Neural cell (in vitro differentiated cells): ENCODE measurements around the gene MRPL1. TPM values are rescaled to one million over a fixed set of nuclear protein-coding genes. Genes with fewer than 3 reads are reported as not detected.

ENCODE experiments used
- H2AFZ ChIP-seq: fragments of 200-600, 300-800 bp; sonication (generic), shearing (Covaris generic); 2 replicates; pipeline ENCODE4 v1.6.0; 2014; ENCODE audit warnings: low read depth, mild to moderate bottlenecking, antibody characterized with exemption, low read length, moderate library complexity
- H3F3A ChIP-seq: fragments of 200-600 bp; shearing (Covaris generic); 2 replicates; pipeline ENCODE4 v1.6.1; 2016; ENCODE audit warnings: mild to moderate bottlenecking, moderate library complexity, mixed read lengths, antibody characterized with exemption, low read length; ENCODE audit not compliant: insufficient read depth, poor library complexity, severe bottlenecking
- H3K27ac ChIP-seq: fragments of 200-600, 300-800 bp; sonication (generic), shearing (Covaris generic); 2 replicates; pipeline ENCODE4 v1.5.1; 2014; ENCODE audit warnings: mild to moderate bottlenecking, low read length, moderate library complexity
- H3K27me3 ChIP-seq: fragments of 300-800, 200-600 bp; sonication (generic), shearing (Covaris generic); 2 replicates; pipeline ENCODE4 v1.6.0; 2014; ENCODE audit warnings: mild to moderate bottlenecking, low read depth, low read length, moderate library complexity; ENCODE audit not compliant: insufficient read depth
- H3K36me3 ChIP-seq: fragments of 300-800, 200-600 bp; sonication (generic), shearing (Covaris generic); 2 replicates; pipeline ENCODE4 v1.5.1; 2014; ENCODE audit warnings: mild to moderate bottlenecking, antibody characterized with exemption, low read length, moderate library complexity; ENCODE audit not compliant: insufficient read depth
- H3K4me2 ChIP-seq: fragments of 300-800, 200-600 bp; sonication (generic), shearing (Covaris generic); 2 replicates; pipeline ENCODE4 v1.6.0; 2014; ENCODE audit warnings: mild to moderate bottlenecking, low read length
- H3K4me3 ChIP-seq: fragments of 300-800, 200-600 bp; sonication (generic), shearing (Covaris generic); 2 replicates; pipeline ENCODE4 v1.5.1; 2014; ENCODE audit warnings: mild to moderate bottlenecking, low read length, moderate library complexity
- H3K79me2 ChIP-seq: fragments of 200-600 bp; shearing (Covaris generic); replicated peaks from 2 replicates; pipeline ENCODE4 v1.6.0; 2014; ENCODE audit warnings: mild to moderate bottlenecking, low read length, moderate library complexity; ENCODE audit not compliant: insufficient read depth
- H3K9ac ChIP-seq: fragments of 300-800, 200-600 bp; sonication (generic), shearing (Covaris generic); 2 replicates; pipeline ENCODE4 v1.6.1; 2016; ENCODE audit warnings: mild to moderate bottlenecking, low read length, mixed read lengths
- H3K9me2 ChIP-seq: fragments of 200-600 bp; shearing (Covaris generic); 2 replicates; pipeline ENCODE4 v1.6.1; 2016; ENCODE audit warnings: mild to moderate bottlenecking, low read length, mixed read lengths; ENCODE audit not compliant: insufficient read depth
- H3K9me3 ChIP-seq: fragments of 200-600, 300-800 bp; sonication (generic), shearing (Covaris generic); 2 replicates; pipeline ENCODE4 v1.6.1; 2016; ENCODE audit warnings: mild to moderate bottlenecking, mixed run types, low read length, moderate library complexity, mixed read lengths
- H4K20me1 ChIP-seq: fragments of 200-600 bp; shearing (Covaris generic); 2 replicates; pipeline ENCODE4 v1.6.1; 2016; ENCODE audit warnings: mild to moderate bottlenecking, mixed run types; ENCODE audit not compliant: insufficient read depth
- EP300 ChIP-seq: fragments of 450-650 bp; conservative IDR thresholded peaks from 2 replicates; pipeline ENCODE4 v1.6.1; 2014; ENCODE audit warnings: antibody characterized with exemption, mild to moderate bottlenecking, moderate library complexity; ENCODE audit not compliant: poor library complexity, severe bottlenecking
- EZH2 ChIP-seq: fragments of 200-600, 300-800 bp; shearing (Covaris generic), sonication (generic); IDR thresholded peaks from 2 replicates; pipeline ENCODE4 v1.6.1; 2014; ENCODE audit warnings: antibody characterized with exemption, low read length, borderline replicate concordance, mild to moderate bottlenecking; ENCODE audit not compliant: insufficient read depth, poor library complexity, severe bottlenecking
- MXI1 ChIP-seq: fragments of 450-650 bp; conservative IDR thresholded peaks from 2 replicates; pipeline ENCODE4 v1.6.1; 2014; ENCODE audit warnings: antibody characterized with exemption, mild to moderate bottlenecking; ENCODE audit not compliant: poor library complexity, severe bottlenecking
- POLR2AphosphoS5 ChIP-seq: IDR thresholded peaks from 2 replicates; pipeline ENCODE4 v1.6.1; 2012
- RAD21 ChIP-seq: fragments of 450-650 bp; conservative IDR thresholded peaks from 2 replicates; pipeline ENCODE4 v1.6.1; 2014; ENCODE audit warnings: antibody characterized with exemption, mild to moderate bottlenecking, moderate library complexity
- SMC3 ChIP-seq: fragments of 450-650 bp; conservative IDR thresholded peaks from 2 replicates; pipeline ENCODE4 v1.6.1; 2014; ENCODE audit warnings: antibody characterized with exemption, mild to moderate bottlenecking, moderate library complexity; ENCODE audit not compliant: poor library complexity
- TAF1 ChIP-seq: IDR thresholded peaks from 2 replicates; pipeline ENCODE4 v1.6.1; 2012; ENCODE audit warnings: low read depth
- polyA plus RNA-seq: library from polyadenylated mRNA; depleted of rRNA; stranded (reverse); fragments of >200 nt; gene quantifications from 2 replicates; pipeline ENCODE4 v1.2.3, GENCODE V29; 2014
- TF ChIP-seq, protein P1 (sequence below): fragments of 450-650 bp; IDR thresholded peaks from 2 replicates; pipeline ENCODE4 v1.5.1; 2014; ENCODE audit warnings: antibody characterized with exemption, mild to moderate bottlenecking, moderate library complexity; ENCODE audit not compliant: poor library complexity, severe bottlenecking
- TF ChIP-seq, protein P2 (sequence below): IDR thresholded peaks from 2 replicates; pipeline ENCODE4 v1.6.1; 2012; ENCODE audit warnings: borderline replicate concordance

The MRPL1 gene
- polyA plus RNA-seq, 1 donor from 2014 or later, result 41.9 TPM

DNA sequence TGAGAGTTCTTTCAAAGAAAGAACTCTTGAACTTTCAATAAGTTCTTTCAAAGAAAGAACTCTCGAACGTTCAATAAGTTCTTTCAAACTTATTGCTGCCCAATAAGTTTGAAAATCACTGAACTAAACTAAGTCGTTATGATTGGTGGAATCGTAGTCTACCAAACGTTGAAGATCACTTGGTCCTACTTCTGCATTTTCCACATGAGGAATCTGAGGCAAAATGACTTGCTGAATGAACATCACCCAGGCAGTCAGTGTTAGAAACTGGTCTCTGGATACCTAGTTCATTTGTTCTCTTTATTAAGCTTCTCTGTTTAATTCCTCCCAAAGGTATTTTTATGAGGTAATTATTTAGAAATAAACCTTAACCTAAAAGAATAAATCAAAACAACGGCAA, 36.4 kb upstream of the MRPL1 start:
- Histone ChIP-seq H3K27me3 (no peaks in the 10 kb centered on the region), H3F3A (no peaks in the 10 kb centered on the region), H3K9me2 (no peaks in the 10 kb centered on the region), H3K27ac (no peak overlapping the region), H3K4me3 (no peak overlapping the region), H2AFZ (no peak overlapping the region), H3K9ac (no peak overlapping the region), H3K79me2 (no peaks in the 10 kb centered on the region), H4K20me1 (no peaks in the 10 kb centered on the region), H3K4me2 (no peak overlapping the region), H3K9me3 (no peaks in the 10 kb centered on the region), H3K36me3 (no peaks in the 10 kb centered on the region)
- TF ChIP-seq EZH2, result no peak
- no peak for TF ChIP-seq EP300
- TF ChIP-seq POLR2AphosphoS5, result no peak
- TF ChIP-seq TAF1, result no peak
- TF ChIP-seq SMC3, result no peak
- TF ChIP-seq RAD21, result no peak
- TF ChIP-seq, protein P1, sequence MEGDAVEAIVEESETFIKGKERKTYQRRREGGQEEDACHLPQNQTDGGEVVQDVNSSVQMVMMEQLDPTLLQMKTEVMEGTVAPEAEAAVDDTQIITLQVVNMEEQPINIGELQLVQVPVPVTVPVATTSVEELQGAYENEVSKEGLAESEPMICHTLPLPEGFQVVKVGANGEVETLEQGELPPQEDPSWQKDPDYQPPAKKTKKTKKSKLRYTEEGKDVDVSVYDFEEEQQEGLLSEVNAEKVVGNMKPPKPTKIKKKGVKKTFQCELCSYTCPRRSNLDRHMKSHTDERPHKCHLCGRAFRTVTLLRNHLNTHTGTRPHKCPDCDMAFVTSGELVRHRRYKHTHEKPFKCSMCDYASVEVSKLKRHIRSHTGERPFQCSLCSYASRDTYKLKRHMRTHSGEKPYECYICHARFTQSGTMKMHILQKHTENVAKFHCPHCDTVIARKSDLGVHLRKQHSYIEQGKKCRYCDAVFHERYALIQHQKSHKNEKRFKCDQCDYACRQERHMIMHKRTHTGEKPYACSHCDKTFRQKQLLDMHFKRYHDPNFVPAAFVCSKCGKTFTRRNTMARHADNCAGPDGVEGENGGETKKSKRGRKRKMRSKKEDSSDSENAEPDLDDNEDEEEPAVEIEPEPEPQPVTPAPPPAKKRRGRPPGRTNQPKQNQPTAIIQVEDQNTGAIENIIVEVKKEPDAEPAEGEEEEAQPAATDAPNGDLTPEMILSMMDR, result no peak
- TF ChIP-seq MXI1, result no peak
- TF ChIP-seq, protein P2, sequence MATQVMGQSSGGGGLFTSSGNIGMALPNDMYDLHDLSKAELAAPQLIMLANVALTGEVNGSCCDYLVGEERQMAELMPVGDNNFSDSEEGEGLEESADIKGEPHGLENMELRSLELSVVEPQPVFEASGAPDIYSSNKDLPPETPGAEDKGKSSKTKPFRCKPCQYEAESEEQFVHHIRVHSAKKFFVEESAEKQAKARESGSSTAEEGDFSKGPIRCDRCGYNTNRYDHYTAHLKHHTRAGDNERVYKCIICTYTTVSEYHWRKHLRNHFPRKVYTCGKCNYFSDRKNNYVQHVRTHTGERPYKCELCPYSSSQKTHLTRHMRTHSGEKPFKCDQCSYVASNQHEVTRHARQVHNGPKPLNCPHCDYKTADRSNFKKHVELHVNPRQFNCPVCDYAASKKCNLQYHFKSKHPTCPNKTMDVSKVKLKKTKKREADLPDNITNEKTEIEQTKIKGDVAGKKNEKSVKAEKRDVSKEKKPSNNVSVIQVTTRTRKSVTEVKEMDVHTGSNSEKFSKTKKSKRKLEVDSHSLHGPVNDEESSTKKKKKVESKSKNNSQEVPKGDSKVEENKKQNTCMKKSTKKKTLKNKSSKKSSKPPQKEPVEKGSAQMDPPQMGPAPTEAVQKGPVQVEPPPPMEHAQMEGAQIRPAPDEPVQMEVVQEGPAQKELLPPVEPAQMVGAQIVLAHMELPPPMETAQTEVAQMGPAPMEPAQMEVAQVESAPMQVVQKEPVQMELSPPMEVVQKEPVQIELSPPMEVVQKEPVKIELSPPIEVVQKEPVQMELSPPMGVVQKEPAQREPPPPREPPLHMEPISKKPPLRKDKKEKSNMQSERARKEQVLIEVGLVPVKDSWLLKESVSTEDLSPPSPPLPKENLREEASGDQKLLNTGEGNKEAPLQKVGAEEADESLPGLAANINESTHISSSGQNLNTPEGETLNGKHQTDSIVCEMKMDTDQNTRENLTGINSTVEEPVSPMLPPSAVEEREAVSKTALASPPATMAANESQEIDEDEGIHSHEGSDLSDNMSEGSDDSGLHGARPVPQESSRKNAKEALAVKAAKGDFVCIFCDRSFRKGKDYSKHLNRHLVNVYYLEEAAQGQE, result no peak

DNA sequence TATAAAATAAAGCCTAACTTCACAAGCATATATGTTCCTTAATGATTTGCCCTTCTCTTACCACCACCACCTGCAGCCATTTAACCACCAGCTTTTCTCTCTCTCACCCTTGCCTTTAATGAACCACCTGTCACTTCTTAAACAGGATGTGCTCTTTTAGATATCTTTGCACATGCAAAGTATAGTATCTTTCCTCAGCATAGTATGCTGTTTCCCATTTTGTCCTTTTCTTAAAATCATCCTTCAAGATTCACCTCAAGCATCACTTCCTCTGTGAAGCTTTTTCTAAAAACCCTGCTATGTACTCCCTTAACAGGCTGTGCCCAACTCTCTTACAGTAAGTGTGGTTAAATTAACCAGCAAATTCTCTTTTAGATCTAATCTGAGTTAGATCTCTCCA, 35.3 kb upstream of the MRPL1 start:
- H3K4me3 ChIP-seq, result no peak overlapping the region
- no peaks in the 10 kb centered on the region for H3K9me2 ChIP-seq
- no peaks in the 10 kb centered on the region for H3K9me3 ChIP-seq
- TF ChIP-seq SMC3 (no peak), TAF1 (no peak)
- TF ChIP-seq, protein P1, result no peak
- no peaks in the 10 kb centered on the region for H3K79me2 ChIP-seq
- no peak overlapping the region for H2AFZ ChIP-seq
- H3F3A ChIP-seq, result no peaks in the 10 kb centered on the region
- H3K4me2 ChIP-seq, result no peak overlapping the region
- no peak overlapping the region for H3K27ac ChIP-seq
- no peak overlapping the region for H3K9ac ChIP-seq
- H4K20me1 ChIP-seq, result no peaks in the 10 kb centered on the region
- H3K36me3 ChIP-seq, result no peaks in the 10 kb centered on the region
- no peaks in the 10 kb centered on the region for H3K27me3 ChIP-seq
